ENCODE results near the gene GARIN5B.

GRCh38 chr19:55379174-55379573, 16.1 kb upstream of the GARIN5B start:
- TF ChIP-seq, protein P1, sequence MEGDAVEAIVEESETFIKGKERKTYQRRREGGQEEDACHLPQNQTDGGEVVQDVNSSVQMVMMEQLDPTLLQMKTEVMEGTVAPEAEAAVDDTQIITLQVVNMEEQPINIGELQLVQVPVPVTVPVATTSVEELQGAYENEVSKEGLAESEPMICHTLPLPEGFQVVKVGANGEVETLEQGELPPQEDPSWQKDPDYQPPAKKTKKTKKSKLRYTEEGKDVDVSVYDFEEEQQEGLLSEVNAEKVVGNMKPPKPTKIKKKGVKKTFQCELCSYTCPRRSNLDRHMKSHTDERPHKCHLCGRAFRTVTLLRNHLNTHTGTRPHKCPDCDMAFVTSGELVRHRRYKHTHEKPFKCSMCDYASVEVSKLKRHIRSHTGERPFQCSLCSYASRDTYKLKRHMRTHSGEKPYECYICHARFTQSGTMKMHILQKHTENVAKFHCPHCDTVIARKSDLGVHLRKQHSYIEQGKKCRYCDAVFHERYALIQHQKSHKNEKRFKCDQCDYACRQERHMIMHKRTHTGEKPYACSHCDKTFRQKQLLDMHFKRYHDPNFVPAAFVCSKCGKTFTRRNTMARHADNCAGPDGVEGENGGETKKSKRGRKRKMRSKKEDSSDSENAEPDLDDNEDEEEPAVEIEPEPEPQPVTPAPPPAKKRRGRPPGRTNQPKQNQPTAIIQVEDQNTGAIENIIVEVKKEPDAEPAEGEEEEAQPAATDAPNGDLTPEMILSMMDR (IDR thresholded peaks at IDR 0.05) = no peak
- TF ChIP-seq POLR2A (IDR thresholded peaks at IDR 0.05) = no peak

All from esophagus squamous epithelium (tissue), 4 donors.